Activated T-helper 1 cell treated with anti-CD3 and anti-CD28 coated beads, Interleukin-12 subunit alpha, Interleukin-12 subunit beta, Interleukin-2, Interleukin-4 antibody, amounts not matched to agents 30 ng/mL and 10 ng/mL and 1 ng/mL, durations not matched to agents 14 hours and 24 hours and 36 hours (primary cell): Measurements from ENCODE around the gene YY1. TPM values are rescaled to one million over a fixed set of nuclear protein-coding genes. Genes with fewer than 3 reads are reported as not detected.

Experiments used
- DNase-seq: peaks from one replicate; pipeline ENCODE4 v3.0.0; 2021; ENCODE audit warnings: low spot score
- H3K27ac Mint-ChIP-seq: one replicate; pipeline ENCODE4 v1.8.0; 2021; ENCODE audit warnings: mild to moderate bottlenecking, mixed read lengths
- H3K27me3 Mint-ChIP-seq: one replicate; pipeline ENCODE4 v1.8.0; 2022; ENCODE audit warnings: mild to moderate bottlenecking, moderate library complexity, mixed read lengths; ENCODE audit not compliant: insufficient read depth
- H3K36me3 Mint-ChIP-seq: one replicate; pipeline ENCODE4 v1.8.0; 2021; ENCODE audit warnings: low read depth, mixed read lengths
- H3K4me1 Mint-ChIP-seq: one replicate; pipeline ENCODE4 v1.8.0; 2021; ENCODE audit warnings: low read depth, mixed read lengths
- H3K4me3 Mint-ChIP-seq: one replicate; pipeline ENCODE4 v1.8.0; 2021; ENCODE audit warnings: mild to moderate bottlenecking, moderate library complexity, mixed read lengths
- H3K9me3 Mint-ChIP-seq: one replicate; pipeline ENCODE4 v1.8.0; 2021; ENCODE audit warnings: mixed read lengths
- intact Hi-C: fragments of 100-400 bp; cut with micrococcal nuclease; formaldehyde crosslinking; loops from one replicate; pipeline ENCODE4 v1.15.1; 2024
- total RNA-seq: library from RNA; stranded (reverse); gene quantifications from 2 replicates; pipeline ENCODE4 v1.2.3, GENCODE V29; 2022

YY1 gene
- total RNA-seq, 1 donor from 2014 or later: 110 TPM

GRCh38 chr14:100239840-100240667 lies 1.1 kb downstream of the YY1 start:
- Mint-ChIP-seq H3K27me3 (no peaks in the 10 kb centered on the region), H3K4me1 (peaks cover 54% of the 10 kb centered on the region), H3K36me3 (peaks cover 28% of the 10 kb centered on the region), H3K4me3 (peak overlapping the region; percentile 92), H3K27ac (peak overlapping the region; percentile 90), H3K9me3 (no peaks in the 10 kb centered on the region)
- peak; percentile 83 for DNase-seq
- intact Hi-C loops: loop anchor here (1.0 to 5.0 kb wide), 6 partner anchors 45 to 558 kb away; partner anchors contain the start of gene CYP46A1

GRCh38 chr14:100240668-100241032 lies 1.7 kb downstream of the YY1 start:
- Mint-ChIP-seq H3K27ac (peak overlapping the region; percentile 90), H3K9me3 (no peaks in the 10 kb centered on the region), H3K4me3 (peak overlapping the region; percentile 92), H3K36me3 (peaks cover 24% of the 10 kb centered on the region), H3K27me3 (no peaks in the 10 kb centered on the region), H3K4me1 (peaks cover 50% of the 10 kb centered on the region)
- no peak for DNase-seq
- intact Hi-C loops: loop anchor here (1.0 kb wide), 2 partner anchors 45 to 135 kb away; a partner anchor contains a TSS

GRCh38 chr14:100241279-100241678 lies 2.3 kb downstream of the YY1 start:
- Mint-ChIP-seq H3K4me1 (peaks cover 47% of the 10 kb centered on the region), H3K27me3 (no peaks in the 10 kb centered on the region), H3K4me3 (peak overlapping the region; percentile 92), H3K36me3 (peaks cover 24% of the 10 kb centered on the region), H3K27ac (peak overlapping the region; percentile 90), H3K9me3 (no peaks in the 10 kb centered on the region)
- DNase-seq: no peak
- intact Hi-C loops: no loop called here

GRCh38 chr14:100243020-100243419 lies 4.1 kb downstream of the YY1 start:
- DNase-seq: no peak
- Mint-ChIP-seq H3K27me3 (no peaks in the 10 kb centered on the region), H3K4me3 (peak overlapping the region; percentile 92), H3K4me1 (peaks cover 44% of the 10 kb centered on the region), H3K9me3 (no peaks in the 10 kb centered on the region), H3K27ac (no peak overlapping the region), H3K36me3 (peaks cover 20% of the 10 kb centered on the region)
- intact Hi-C loops: no loop called here

GRCh38 chr14:100246809-100247428 lies 8.0 kb downstream of the YY1 start:
- no peaks in the 10 kb centered on the region for H3K9me3 Mint-ChIP-seq
- H3K36me3 Mint-ChIP-seq: peaks cover 13% of the 10 kb centered on the region
- no peak overlapping the region for H3K4me3 Mint-ChIP-seq
- H3K27me3 Mint-ChIP-seq: no peaks in the 10 kb centered on the region
- H3K4me1 Mint-ChIP-seq: peaks cover 49% of the 10 kb centered on the region
- DNase-seq: no peak
- intact Hi-C loops: loop anchor here (2.0 kb wide), 1 partner anchor 14 kb away; no protein-coding TSS in a partner anchor
- peak overlapping the region; percentile 27 for H3K27ac Mint-ChIP-seq

GRCh38 chr14:100250732-100251465 lies 12.0 kb downstream of the YY1 start:
- Mint-ChIP-seq H3K4me3 (no peak overlapping the region), H3K9me3 (no peaks in the 10 kb centered on the region), H3K36me3 (peaks cover 7% of the 10 kb centered on the region), H3K27me3 (no peaks in the 10 kb centered on the region), H3K4me1 (peaks cover 56% of the 10 kb centered on the region), H3K27ac (no peak overlapping the region)
- intact Hi-C loops: no loop called here
- DNase-seq: no peak

GRCh38 chr14:100252684-100253083 lies 13.7 kb downstream of the YY1 start:
- H3K4me3 Mint-ChIP-seq: no peak overlapping the region
- H3K27ac Mint-ChIP-seq: no peak overlapping the region
- intact Hi-C loops: no loop called here
- H3K36me3 Mint-ChIP-seq: peaks cover 12% of the 10 kb centered on the region
- no peaks in the 10 kb centered on the region for H3K9me3 Mint-ChIP-seq
- no peak for DNase-seq
- no peaks in the 10 kb centered on the region for H3K27me3 Mint-ChIP-seq
- H3K4me1 Mint-ChIP-seq: peaks cover 57% of the 10 kb centered on the region

- no peak overlapping the region for H3K27ac Mint-ChIP-seq
Measured at GRCh38 chr14:100256339-100256895, 17.5 kb downstream of the YY1 start.

GRCh38 chr14:100261621-100262020 lies 22.7 kb downstream of the YY1 start:
- Mint-ChIP-seq H3K9me3 (no peaks in the 10 kb centered on the region), H3K4me3 (peak overlapping the region; percentile 8), H3K27ac (peak overlapping the region; percentile 83)

More at GRCh38 chr14:100256339-100256895, 17.5 kb downstream of the YY1 start:
- H3K4me1 Mint-ChIP-seq: peaks cover 74% of the 10 kb centered on the region
- no peak overlapping the region for H3K4me3 Mint-ChIP-seq
- H3K36me3 Mint-ChIP-seq: peaks cover 13% of the 10 kb centered on the region
- H3K27me3 Mint-ChIP-seq: no peaks in the 10 kb centered on the region
- intact Hi-C loops: no loop called here
- no peaks in the 10 kb centered on the region for H3K9me3 Mint-ChIP-seq
- no peak for DNase-seq

GRCh38 chr14:100262545-100262944 lies 23.6 kb downstream of the YY1 start:
- Mint-ChIP-seq H3K36me3 (peaks cover 31% of the 10 kb centered on the region), H3K27ac (no peak overlapping the region), H3K27me3 (no peaks in the 10 kb centered on the region), H3K4me1 (peaks cover 72% of the 10 kb centered on the region), H3K4me3 (no peak overlapping the region), H3K9me3 (no peaks in the 10 kb centered on the region)
- DNase-seq: no peak
- intact Hi-C loops: no loop called here

More at GRCh38 chr14:100261621-100262020, 22.7 kb downstream of the YY1 start:
- no peak for DNase-seq
- Mint-ChIP-seq H3K4me1 (peaks cover 76% of the 10 kb centered on the region), H3K36me3 (peaks cover 35% of the 10 kb centered on the region), H3K27me3 (no peaks in the 10 kb centered on the region)
- intact Hi-C loops: loop anchor here (2.0 kb wide), 1 partner anchor 15 kb away; no protein-coding TSS in a partner anchor

- no peak overlapping the region for H3K27ac Mint-ChIP-seq
- DNase-seq: no peak
- intact Hi-C loops: no loop called here
- no peak overlapping the region for H3K4me3 Mint-ChIP-seq
- peaks cover 31% of the 10 kb centered on the region for H3K36me3 Mint-ChIP-seq
- H3K9me3 Mint-ChIP-seq: no peaks in the 10 kb centered on the region
- H3K4me1 Mint-ChIP-seq: peaks cover 67% of the 10 kb centered on the region
- no peaks in the 10 kb centered on the region for H3K27me3 Mint-ChIP-seq
Measured at GRCh38 chr14:100263141-100263540, 24.2 kb downstream of the YY1 start.

GRCh38 chr14:100267990-100268389 lies 29.0 kb downstream of the YY1 start:
- Mint-ChIP-seq H3K27ac (no peak overlapping the region), H3K4me1 (peaks cover 27% of the 10 kb centered on the region), H3K36me3 (peaks cover 17% of the 10 kb centered on the region), H3K27me3 (no peaks in the 10 kb centered on the region), H3K9me3 (no peaks in the 10 kb centered on the region), H3K4me3 (no peak overlapping the region)
- intact Hi-C loops: no loop called here
- no peak for DNase-seq
